ENCODE data around the gene BPIFA2. TPM values are rescaled to one million over a fixed set of nuclear protein-coding genes. Genes with fewer than 3 reads are reported as not detected.

BPIFA2 gene
- total and polyA plus RNA-seq, 4 donors, result 0.11 to 0.15 TPM; not detected in 2

GRCh38 chr20:33158637-33159385, 9.1 kb upstream of the BPIFA2 start:
- no peaks in the 10 kb centered on the region for H3K36me3 ChIP-seq (ENCODE audit: control insufficient read depth, insufficient read depth, low read length)
- no peak overlapping the region for H3K27ac ChIP-seq (ENCODE audit: low read depth, low read length)
- H3K9me3 ChIP-seq (ENCODE audit: control insufficient read depth, insufficient read depth, low read length), result no peaks in the 10 kb centered on the region
- 86% methylated on average over 8 of the region's 9 CpGs for WGBS (ENCODE audit: insufficient coverage)
- H3K4me1 ChIP-seq (ENCODE audit: control insufficient read depth, insufficient read depth, low read length), result no peaks in the 10 kb centered on the region
- no peak for DNase-seq (ENCODE audit: low read depth in 4 of 6, low spot score in 6 of 6)
- no peak overlapping the region for H3K4me3 ChIP-seq (ENCODE audit: low read depth, low read length)
- H3K27me3 ChIP-seq (ENCODE audit: control insufficient read depth, insufficient read depth, low read length), result no peaks in the 10 kb centered on the region

GRCh38 chr20:33159713-33160112, 8.2 kb upstream of the BPIFA2 start:
- no peak overlapping the region for H3K27ac ChIP-seq (ENCODE audit: low read depth, low read length)
- H3K4me1 ChIP-seq (ENCODE audit: control insufficient read depth, insufficient read depth, low read length), result no peaks in the 10 kb centered on the region
- H3K9me3 ChIP-seq (ENCODE audit: control insufficient read depth, insufficient read depth, low read length), result no peaks in the 10 kb centered on the region
- no peaks in the 10 kb centered on the region for H3K36me3 ChIP-seq (ENCODE audit: control insufficient read depth, insufficient read depth, low read length)
- 82% methylated on average over 2 of the region's 3 CpGs for WGBS (ENCODE audit: insufficient coverage)
- no peak for DNase-seq (ENCODE audit: low read depth in 4 of 6, low spot score in 6 of 6)
- H3K27me3 ChIP-seq (ENCODE audit: control insufficient read depth, insufficient read depth, low read length), result no peaks in the 10 kb centered on the region
- no peak overlapping the region for H3K4me3 ChIP-seq (ENCODE audit: low read depth, low read length)

- DNase-seq (ENCODE audit: low read depth in 4 of 6, low spot score in 6 of 6), result no peak
- H3K4me1 ChIP-seq (ENCODE audit: control insufficient read depth, insufficient read depth, low read length), result no peaks in the 10 kb centered on the region
- WGBS (ENCODE audit: insufficient coverage), result 40% methylated on average over 1 of the region's 5 CpGs
Observed at GRCh38 chr20:33160681-33161080, 7.3 kb upstream of the BPIFA2 start.

GRCh38 chr20:33162313-33162712, 5.6 kb upstream of the BPIFA2 start:
- DNase-seq (ENCODE audit: low read depth in 4 of 6, low spot score in 6 of 6), result no peak
- Histone ChIP-seq H3K4me1 (ENCODE audit: control insufficient read depth, insufficient read depth, low read length) (no peaks in the 10 kb centered on the region), H3K9me3 (ENCODE audit: control insufficient read depth, insufficient read depth, low read length) (no peaks in the 10 kb centered on the region), H3K27ac (ENCODE audit: low read depth, low read length) (no peak overlapping the region), H3K4me3 (ENCODE audit: low read depth, low read length) (no peak overlapping the region), H3K36me3 (ENCODE audit: control insufficient read depth, insufficient read depth, low read length) (no peaks in the 10 kb centered on the region), H3K27me3 (ENCODE audit: control insufficient read depth, insufficient read depth, low read length) (no peaks in the 10 kb centered on the region)
- 87% methylated on average over 6 of the region's 6 CpGs for WGBS (ENCODE audit: insufficient coverage)

More at GRCh38 chr20:33160681-33161080, 7.3 kb upstream of the BPIFA2 start:
- H3K27ac ChIP-seq (ENCODE audit: low read depth, low read length), result no peak overlapping the region
- H3K36me3 ChIP-seq (ENCODE audit: control insufficient read depth, insufficient read depth, low read length), result no peaks in the 10 kb centered on the region
- no peaks in the 10 kb centered on the region for H3K27me3 ChIP-seq (ENCODE audit: control insufficient read depth, insufficient read depth, low read length)
- no peaks in the 10 kb centered on the region for H3K9me3 ChIP-seq (ENCODE audit: control insufficient read depth, insufficient read depth, low read length)
- H3K4me3 ChIP-seq (ENCODE audit: low read depth, low read length), result no peak overlapping the region

- Histone ChIP-seq H3K27me3 (ENCODE audit: control insufficient read depth, insufficient read depth, low read length) (no peaks in the 10 kb centered on the region), H3K4me1 (ENCODE audit: control insufficient read depth, insufficient read depth, low read length) (no peaks in the 10 kb centered on the region), H3K4me3 (ENCODE audit: low read depth, low read length) (no peak overlapping the region), H3K9me3 (ENCODE audit: control insufficient read depth, insufficient read depth, low read length) (no peaks in the 10 kb centered on the region), H3K27ac (ENCODE audit: low read depth, low read length) (no peak overlapping the region), H3K36me3 (ENCODE audit: control insufficient read depth, insufficient read depth, low read length) (no peaks in the 10 kb centered on the region)
- DNase-seq (ENCODE audit: low read depth in 4 of 6, low spot score in 6 of 6), result no peak
- WGBS (ENCODE audit: insufficient coverage), result 52% methylated on average over 5 of the region's 5 CpGs
Observed at GRCh38 chr20:33162753-33163152, 5.2 kb upstream of the BPIFA2 start.

GRCh38 chr20:33163856-33164762, 3.9 kb upstream of the BPIFA2 start:
- Histone ChIP-seq H3K4me3 (ENCODE audit: low read depth, low read length) (no peak overlapping the region), H3K9me3 (ENCODE audit: control insufficient read depth, insufficient read depth, low read length) (peaks cover 2% of the 10 kb centered on the region), H3K4me1 (ENCODE audit: control insufficient read depth, insufficient read depth, low read length) (no peaks in the 10 kb centered on the region), H3K27ac (ENCODE audit: low read depth, low read length) (no peak overlapping the region), H3K27me3 (ENCODE audit: control insufficient read depth, insufficient read depth, low read length) (no peaks in the 10 kb centered on the region), H3K36me3 (ENCODE audit: control insufficient read depth, insufficient read depth, low read length) (no peaks in the 10 kb centered on the region)
- no peak for DNase-seq (ENCODE audit: low read depth in 4 of 6, low spot score in 6 of 6)
- WGBS (ENCODE audit: insufficient coverage), result 78% methylated on average over 8 of the region's 8 CpGs

- no peaks in the 10 kb centered on the region for H3K27me3 ChIP-seq (ENCODE audit: control insufficient read depth, insufficient read depth, low read length)
- WGBS (ENCODE audit: insufficient coverage), result 53% methylated on average over 3 of the region's 6 CpGs
- peaks cover 6% of the 10 kb centered on the region for H3K9me3 ChIP-seq (ENCODE audit: control insufficient read depth, insufficient read depth, low read length)
- no peaks in the 10 kb centered on the region for H3K4me1 ChIP-seq (ENCODE audit: control insufficient read depth, insufficient read depth, low read length)
- no peak overlapping the region for H3K27ac ChIP-seq (ENCODE audit: low read depth, low read length)
- no peak overlapping the region for H3K4me3 ChIP-seq (ENCODE audit: low read depth, low read length)
- no peak for DNase-seq (ENCODE audit: low read depth in 4 of 6, low spot score in 6 of 6)
- no peaks in the 10 kb centered on the region for H3K36me3 ChIP-seq (ENCODE audit: control insufficient read depth, insufficient read depth, low read length)
Observed at GRCh38 chr20:33164763-33165095, 3.2 kb upstream of the BPIFA2 start.

GRCh38 chr20:33165416-33166055, 2.4 kb upstream of the BPIFA2 start:
- H3K27me3 ChIP-seq (ENCODE audit: control insufficient read depth, insufficient read depth, low read length), result no peaks in the 10 kb centered on the region
- no peak overlapping the region for H3K27ac ChIP-seq (ENCODE audit: low read depth, low read length)
- H3K36me3 ChIP-seq (ENCODE audit: control insufficient read depth, insufficient read depth, low read length), result no peaks in the 10 kb centered on the region
- WGBS (ENCODE audit: insufficient coverage), result 60% methylated on average over 2 of the region's 8 CpGs
- H3K9me3 ChIP-seq (ENCODE audit: control insufficient read depth, insufficient read depth, low read length), result peaks cover 6% of the 10 kb centered on the region
- no peak for DNase-seq (ENCODE audit: low read depth in 4 of 6, low spot score in 6 of 6)
- H3K4me1 ChIP-seq (ENCODE audit: control insufficient read depth, insufficient read depth, low read length), result no peaks in the 10 kb centered on the region
- H3K4me3 ChIP-seq (ENCODE audit: low read depth, low read length), result no peak overlapping the region

GRCh38 chr20:33166533-33167113, 1.3 kb upstream of the BPIFA2 start:
- Histone ChIP-seq H3K27me3 (ENCODE audit: control insufficient read depth, insufficient read depth, low read length) (no peaks in the 10 kb centered on the region), H3K36me3 (ENCODE audit: control insufficient read depth, insufficient read depth, low read length) (no peaks in the 10 kb centered on the region), H3K9me3 (ENCODE audit: control insufficient read depth, insufficient read depth, low read length) (peaks cover 6% of the 10 kb centered on the region), H3K27ac (ENCODE audit: low read depth, low read length) (no peak overlapping the region), H3K4me3 (ENCODE audit: low read depth, low read length) (no peak overlapping the region), H3K4me1 (ENCODE audit: control insufficient read depth, insufficient read depth, low read length) (no peaks in the 10 kb centered on the region)
- no peak for DNase-seq (ENCODE audit: low read depth in 4 of 6, low spot score in 6 of 6)
- WGBS (ENCODE audit: insufficient coverage), result 87% methylated on average over 8 of the region's 8 CpGs
